ENCODE results near the gene HCN2.
"Not testable (repeated sequence)": the region's sequence is repeated elsewhere in the genome, so short reads cannot be mapped to it uniquely, and the experiment has no call there.

The HCN2 gene

DNA sequence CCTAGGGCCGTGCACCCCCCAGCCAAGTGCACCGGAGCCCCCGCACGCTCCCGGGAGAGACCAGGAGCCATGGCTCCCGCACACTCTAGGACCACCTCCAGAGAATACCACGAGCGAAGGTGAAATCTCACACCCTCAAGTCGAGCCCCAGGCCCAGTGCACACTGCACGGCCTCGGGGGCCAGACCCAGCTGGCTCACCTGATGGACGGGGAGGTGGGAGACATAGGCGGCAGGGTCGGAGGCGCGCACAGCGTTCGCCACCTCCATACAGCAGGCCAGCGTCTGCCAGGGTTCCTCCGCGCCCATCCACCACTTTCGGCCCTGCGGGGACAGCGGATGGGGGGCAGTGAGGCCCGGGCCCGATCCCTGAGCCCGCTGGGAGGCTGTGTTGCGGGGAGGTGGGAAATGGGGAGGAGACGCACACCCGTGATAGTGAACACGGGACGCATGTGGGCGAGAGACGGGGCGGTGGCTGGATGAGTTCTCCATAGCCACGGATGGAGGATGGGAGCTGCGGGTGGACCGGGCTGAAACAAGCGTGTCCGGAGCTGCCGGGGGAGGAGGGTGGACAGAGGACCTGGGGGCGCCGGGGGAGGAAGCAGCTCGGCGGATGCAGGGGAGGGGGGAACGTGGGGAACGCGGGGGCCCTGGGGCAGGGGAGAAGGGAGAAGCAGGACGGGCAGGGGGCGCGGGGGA is 30.6 kb downstream of the HCN2 start:
- no peak for DNase-seq (ENCODE audit: low read depth)

DNA sequence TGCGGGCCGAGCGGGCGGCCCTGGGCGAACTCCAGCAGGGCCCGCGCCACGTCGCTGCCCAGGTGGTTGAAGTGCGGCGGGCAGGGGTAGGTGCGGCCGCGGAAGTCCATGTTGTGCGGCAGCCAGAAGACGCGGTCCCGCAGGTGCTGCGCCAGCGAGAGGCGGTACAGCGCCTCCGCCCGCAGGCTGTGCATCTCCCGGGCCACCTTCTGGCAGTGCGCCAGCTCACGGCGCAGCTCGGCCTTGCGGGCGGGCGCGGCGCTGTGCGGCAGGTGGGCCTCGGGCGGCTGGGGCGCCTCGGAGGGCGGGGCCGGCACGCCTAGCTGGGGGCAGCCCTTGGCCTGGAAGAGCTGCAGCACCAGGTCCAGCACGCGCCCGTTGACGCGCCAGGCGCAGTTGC is 31.5 kb downstream of the HCN2 start:
- DNase-seq (ENCODE audit: low read depth): not testable (repeated sequence)

DNA sequence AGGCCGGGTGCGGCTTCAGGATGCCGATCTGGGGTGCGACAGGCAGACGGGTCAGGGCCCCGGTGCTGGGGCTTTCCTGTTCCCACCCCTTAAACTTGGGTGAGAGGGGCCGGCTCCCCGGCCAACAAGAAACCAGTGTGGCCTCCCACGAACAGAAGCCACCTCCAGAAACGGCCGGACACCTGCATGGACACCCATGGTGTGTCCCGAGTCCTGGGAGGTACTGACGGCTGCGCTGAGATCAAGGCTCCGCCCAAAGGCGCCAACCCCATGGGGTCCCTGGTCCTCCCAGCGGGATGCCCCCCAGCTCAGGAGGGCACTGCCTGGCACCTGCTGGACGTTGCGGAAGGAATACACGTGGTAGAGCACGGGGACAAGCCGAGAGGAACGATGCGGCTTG is 32.1 kb downstream of the HCN2 start:
- DNase-seq (ENCODE audit: low read depth): no peak

DNA sequence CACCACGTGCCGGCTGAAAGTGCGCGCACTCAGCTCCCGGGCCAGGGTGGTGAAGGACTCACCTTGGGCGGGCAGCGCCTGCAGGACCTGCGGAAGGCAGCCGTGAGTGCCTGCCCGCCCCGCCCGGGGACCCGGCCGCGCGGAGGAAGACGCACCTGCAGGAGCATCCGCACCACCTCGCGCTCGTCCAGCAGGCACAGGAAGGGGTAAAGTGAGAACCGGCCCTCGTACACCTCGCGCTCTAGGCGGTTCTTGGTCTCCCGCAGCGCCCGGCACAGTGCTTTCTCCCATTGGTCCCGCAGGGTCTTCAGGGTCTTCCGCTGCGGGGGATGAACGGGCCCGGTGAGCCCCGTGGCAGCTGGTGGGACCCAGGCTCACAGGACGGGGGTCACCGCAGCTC is 33.0 kb downstream of the HCN2 start:
- no peak for DNase-seq (ENCODE audit: low read depth)

DNA sequence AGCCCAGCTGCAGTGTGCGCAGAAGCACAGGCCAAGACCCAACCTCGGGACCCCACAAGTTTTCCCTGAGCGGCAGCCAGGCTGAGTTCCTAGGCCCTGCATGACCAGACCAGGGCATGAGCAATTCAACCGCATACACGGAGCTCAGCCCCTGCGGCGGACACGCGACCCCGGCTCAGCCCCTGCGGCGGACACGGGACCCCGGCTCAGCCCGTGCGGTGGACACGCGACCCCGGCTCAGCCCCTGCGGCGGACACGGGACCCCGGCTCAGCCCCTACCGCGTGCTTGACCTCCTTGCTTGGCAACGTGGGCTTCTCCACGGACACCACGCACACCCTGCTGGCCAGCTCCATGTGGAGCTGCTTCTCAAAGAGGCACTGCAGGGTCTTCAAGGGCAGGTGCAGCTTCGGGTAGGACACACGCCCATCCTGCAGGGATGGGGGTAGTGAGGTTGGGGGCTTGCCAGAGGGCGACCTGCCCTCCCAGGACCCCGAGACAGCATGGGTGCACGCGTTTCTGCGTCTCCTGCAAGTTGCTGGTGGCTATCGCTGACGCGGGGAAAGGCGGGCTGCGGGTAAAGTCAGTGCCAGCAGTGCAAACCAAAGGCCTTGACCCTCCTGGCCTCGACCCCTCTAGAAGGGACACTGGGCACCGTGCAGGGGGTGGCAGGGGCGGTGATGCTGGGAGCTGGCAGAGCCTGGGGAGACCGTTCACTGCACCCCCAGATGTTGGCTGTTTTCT is 33.7 kb downstream of the HCN2 start:
- no peak for DNase-seq (ENCODE audit: low read depth)

DNA sequence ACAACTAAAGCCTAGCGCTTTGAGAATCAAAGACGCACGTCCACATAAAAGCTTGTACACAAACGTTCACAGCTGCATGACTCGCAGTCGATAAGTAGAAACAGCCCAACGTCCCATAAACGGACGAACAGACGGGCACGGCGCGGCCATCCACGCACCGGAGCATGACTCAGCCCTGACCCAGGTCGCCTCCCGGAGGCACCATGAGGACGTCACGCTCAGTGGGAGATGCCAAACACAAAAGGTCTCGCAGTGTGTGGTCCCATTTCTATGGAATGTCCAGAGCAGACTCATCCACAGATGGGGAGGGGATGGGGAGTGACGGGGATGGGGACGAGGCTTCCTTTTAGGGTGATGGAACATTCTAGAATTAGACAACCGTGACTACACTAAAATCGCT is 34.3 kb downstream of the HCN2 start:
- DNase-seq (ENCODE audit: low read depth): peak; percentile 67

DNA sequence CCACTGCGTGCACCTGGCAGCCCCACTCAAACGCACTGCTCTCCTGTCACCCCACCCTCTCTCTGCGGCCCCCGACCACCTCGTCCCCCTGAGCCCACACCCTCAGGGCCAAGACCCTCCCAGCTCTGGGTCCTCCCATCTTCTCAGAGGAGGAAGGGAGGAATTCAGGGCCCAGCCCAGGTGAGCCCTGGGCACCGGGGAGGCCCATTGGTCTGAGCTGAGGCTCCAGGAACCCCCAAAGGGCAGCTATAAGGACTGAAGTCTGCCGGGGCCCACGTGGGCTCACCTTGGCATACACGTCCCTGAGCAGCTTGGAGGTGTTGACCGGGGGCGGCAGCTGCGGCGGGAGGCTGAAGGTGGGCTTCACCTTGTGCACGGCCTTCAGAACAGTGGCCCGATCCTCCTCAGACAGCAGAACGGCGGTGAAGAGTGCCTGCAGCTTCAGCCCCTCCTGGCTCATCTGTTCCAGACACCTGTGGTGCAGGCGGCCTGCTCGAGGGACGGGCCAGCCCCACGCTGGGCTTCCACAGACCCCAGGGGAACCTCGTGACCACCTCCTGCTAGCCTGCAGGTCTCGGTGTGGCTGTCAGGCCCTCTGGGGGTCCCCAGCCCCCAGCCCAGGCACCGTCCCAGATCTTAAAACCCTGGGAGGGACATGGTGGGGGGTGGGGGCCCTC is 34.9 kb downstream of the HCN2 start:
- no peak for DNase-seq (ENCODE audit: low read depth)

DNA sequence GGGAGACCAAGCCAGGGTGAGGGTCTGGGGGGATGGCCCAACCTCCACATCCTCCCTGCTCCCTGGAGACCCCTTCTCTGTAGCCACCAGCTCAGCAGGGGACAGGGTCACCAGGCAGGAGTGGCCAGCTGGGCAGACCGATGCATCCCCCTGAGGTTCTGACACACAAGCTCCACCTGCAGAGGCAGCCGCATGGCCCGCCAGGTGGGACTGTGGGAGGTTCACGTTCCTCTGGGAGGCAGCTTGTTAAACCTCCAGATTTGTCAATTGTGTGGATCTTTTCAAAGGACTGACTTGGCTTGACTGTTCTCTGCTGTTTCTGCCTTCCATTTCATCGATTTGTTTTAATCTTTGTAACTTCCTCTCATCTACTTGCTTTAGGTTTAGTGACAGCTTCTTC is 35.6 kb downstream of the HCN2 start:
- DNase-seq (ENCODE audit: low read depth): no peak

DNA sequence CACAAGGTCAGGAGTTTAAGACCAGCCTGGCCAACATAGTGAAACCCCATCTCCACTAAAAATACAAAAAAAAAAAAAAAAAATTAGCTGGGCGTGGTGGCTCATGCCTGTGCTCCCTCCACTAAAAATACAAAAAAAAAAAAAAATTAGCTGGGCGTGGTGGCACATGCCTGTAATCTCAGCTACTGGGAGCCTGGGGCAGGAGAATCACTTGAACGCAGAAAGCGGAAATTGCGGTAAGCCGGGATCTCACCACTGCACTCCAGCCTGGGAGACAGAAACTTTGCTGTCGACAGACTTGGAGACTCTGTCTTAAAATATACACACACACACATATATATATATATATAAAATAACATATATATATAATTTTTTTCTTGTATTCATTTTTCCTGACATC is 36.9 kb downstream of the HCN2 start:
- DNase-seq (ENCODE audit: low read depth): not testable (repeated sequence)

DNA sequence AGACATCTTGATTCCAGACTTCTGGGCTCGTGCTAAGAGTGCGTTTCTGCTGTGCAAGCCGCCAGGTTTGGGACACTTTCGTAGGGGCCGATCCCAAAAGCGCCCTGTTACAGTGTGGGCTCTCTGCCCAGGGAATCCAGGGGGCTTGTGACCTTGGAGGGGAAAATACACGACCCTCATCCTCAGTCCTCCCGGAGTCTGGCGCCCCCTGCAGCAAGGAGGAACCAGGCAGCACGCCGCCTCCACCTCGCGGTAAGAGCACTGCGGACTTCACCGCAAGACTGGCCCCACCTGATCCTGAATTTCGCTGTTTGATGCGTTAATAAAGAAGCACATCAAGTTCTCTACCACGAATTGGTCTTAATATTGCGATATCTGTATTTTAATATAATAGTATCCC is 38.5 kb downstream of the HCN2 start:
- no peak for DNase-seq (ENCODE audit: low read depth)

DNA sequence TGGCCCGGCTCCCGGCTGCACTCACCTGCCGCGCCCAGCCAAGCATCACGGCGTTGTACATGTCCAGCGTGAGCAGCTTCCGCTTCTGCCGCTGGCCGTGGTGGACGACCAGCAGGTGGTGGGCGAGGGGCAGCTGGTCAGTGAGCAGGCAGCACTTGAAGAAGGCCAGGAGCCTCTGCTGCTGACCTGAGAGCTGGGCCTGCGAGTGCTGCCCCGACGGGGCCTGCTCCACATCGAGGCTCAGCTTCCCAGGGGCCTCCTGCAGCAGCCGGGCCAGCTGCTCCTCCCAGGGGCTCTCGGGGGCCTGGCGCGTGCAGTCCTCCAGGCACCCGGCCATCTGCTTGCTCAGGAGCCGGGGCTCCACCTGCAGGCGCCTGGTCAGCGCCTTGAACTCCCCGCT is 39.8 kb downstream of the HCN2 start:
- not testable (repeated sequence) for DNase-seq (ENCODE audit: low read depth)

DNA sequence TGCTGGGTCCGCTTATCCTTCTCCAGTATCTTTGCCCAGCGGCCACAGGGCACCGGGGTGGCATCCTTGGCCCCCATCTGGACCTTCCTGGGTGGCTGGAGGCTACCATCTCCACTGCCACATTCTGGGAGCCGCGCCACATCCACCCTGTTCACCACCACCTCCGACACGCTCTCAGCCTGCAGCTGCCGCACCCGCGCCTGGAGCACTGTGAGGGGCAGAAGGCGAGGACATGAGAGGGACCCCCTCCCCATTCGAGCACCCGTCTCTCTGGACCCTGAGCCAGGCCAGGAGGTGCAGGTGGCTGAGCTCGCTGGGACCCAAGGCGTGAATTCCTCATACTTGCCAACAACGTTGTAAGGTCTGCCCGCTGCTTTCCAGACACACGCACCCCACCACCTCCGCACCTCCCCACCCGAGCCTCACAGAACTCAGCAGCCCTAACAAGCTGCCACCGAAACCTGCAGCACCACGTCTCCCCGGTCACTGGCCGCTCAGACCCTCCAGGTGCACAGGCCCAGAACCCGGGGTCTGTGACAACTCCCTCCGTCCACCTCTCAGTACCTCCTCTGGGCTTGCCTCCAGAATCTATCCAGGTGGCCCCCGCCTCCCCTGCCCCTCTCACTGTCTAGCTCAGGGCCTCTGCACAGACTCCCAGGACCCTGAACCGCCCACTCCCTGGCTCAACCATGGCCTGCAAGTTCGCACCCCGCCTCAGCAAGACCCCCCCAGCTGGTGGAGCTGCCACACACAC is 40.5 kb downstream of the HCN2 start:
- no peak for DNase-seq (ENCODE audit: low read depth)

DNA sequence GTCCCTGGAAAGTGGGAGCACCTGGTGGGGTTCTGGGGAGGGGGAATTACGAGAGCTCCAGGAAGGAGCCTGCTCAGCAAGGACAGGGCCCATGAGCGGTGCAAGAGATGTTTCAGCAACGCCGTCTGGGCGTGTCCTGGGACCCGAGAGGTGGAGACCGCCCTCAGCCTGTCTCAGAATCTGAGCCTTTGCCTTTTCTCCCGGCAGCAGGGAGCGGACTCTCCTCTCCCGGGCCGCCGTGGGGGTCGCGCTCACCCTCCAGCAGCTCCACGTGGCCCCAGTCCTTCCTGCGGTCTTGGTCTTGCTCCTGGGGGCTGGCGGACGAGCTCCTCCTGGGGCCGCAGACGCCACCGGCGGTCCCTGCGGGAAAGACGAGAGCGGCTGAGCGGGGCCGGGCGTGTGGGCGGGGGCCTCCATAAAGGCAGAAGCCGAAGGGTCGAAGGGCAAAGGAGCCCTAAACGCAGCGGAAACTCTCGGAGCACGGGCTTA is 42.9 kb downstream of the HCN2 start:
- peak; percentile 69 for DNase-seq (ENCODE audit: low read depth)

DNA sequence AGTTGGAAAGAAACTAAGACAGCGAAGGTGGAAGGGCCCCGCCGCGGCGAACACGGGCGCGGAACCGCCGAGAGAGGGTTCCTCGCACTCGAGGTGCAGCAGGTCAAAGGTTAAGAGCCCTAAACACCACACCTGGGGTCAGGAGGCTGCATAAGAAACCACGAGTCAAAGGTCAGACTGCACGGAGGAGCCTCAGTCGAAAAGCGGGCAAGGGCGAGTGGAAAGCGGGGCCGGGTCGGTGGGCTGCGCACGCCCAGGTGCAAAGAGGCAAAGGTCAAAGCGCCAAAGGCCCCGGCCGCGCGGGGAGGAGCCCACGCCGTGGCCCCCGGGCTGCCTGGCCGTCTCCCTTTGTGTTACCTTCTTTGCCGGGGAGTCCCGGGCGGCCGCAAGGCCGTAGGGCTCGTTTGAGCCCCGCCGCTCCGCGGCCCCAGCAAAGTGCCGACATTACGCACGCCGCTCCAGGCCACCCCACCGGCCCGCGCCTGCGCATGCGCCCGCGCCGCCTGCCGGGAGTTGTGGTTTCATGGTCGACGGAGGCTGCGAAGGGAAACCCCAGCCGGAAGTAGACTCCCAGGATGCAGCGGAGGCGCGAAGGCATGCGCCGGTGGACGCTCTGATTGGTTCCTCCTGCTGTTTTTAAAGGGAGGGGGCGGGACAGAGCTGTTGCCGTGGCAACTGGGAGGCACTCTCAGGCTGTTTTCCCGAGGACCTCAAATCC is 43.5 kb downstream of the HCN2 start, which contains the start of gene POLRMT:
Gene POLRMT (minus strand): TSS at position 470 of the 718 bp plus-strand sequence. CDS start 25 bp downstream, at position 445.
- peak; percentile 98 for DNase-seq (ENCODE audit: low read depth)

DNA sequence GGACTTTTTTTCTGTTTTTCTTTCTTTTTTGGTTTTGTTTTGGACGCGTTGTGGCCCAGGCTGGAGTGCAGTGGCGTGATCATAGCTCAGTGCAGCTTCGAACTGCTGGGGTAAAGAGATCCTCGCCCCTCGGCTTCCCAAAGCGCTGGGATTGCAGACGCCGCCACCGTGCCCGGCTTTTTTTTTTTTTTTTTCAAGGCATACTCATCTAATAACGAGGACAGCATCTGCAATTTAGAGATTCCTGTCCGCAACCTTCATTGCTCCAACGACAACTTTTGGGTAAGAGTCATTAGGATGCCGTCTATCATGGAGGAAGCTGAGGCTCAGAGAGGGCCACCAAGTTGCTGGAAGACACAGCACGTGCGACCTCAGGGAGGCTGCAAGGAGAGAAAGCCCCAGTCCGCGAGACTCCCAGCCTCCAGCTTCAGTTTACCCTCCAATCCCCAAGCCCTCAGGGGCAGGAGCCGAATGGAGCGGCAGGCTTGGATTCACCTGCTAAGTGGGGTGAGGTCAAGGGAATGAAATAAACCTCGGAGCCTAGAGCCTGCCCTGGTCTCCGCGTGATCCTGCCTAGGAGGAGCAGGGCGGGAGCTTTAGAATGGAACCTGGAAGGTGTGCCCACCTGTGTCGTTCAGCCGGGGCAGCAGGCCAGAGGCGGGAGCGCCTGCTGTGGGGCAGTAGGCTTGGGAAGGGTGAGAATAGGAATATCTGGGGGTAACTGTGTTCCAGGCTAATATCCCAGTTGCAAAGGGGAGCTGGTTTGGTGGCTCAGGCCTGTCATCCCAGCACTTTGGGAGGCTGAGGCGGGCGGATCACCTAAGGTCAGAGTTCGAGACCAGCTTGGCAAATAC is 44.3 kb downstream of the HCN2 start:
- DNase-seq (ENCODE audit: low read depth): no peak

DNA sequence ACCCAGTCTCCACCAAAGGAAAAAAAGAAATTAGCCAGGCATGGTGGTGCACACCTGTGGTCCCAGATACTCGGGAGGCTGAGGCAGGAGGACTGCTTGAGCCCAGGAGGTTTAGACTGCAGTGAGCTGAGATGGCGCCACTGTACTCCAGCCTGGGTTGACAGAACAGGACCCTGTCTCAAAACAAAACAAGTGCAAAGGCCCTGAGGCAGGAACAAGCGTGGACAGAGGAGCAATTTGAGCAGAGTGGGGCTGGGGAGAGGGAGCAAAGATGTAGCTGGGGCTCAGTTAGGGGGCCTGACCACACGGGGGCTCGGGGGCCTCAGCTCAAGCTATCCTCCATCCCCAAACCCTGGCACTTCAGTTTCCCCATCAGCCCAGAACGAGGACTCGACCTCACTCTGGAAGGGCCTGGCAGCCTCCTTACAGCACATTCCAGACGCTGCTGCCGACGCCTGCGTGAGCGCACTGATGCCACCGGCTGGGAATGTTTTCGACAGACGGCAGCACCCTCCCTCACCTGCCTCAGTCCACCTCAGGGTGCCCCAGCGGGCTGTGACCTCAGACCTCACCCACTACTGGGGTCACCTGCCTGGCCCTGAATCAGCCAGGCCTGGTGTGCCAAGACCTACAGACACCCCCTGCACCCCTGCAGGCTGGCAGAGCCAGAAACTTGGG is 45.4 kb downstream of the HCN2 start:
- DNase-seq (ENCODE audit: low read depth): no peak

DNA sequence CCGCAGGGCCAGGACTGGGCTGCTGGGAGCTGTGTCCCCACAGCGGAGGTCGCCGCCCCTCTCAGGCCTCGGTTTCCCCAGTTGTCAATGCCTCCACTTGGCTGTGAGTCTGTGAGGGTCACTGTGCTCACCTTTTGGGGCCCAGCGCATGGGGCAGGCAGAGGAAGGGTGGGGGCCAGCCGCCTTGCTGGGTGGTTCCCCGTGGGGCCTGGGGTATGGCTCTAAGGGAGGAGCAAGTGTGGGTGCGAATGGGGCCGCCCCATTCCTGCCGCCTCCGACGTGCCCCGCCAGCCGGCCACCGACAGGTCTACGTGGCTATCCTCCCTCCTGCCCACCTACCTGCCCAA is 49.2 kb downstream of the HCN2 start:
- DNase-seq (ENCODE audit: low read depth): no peak

DNA sequence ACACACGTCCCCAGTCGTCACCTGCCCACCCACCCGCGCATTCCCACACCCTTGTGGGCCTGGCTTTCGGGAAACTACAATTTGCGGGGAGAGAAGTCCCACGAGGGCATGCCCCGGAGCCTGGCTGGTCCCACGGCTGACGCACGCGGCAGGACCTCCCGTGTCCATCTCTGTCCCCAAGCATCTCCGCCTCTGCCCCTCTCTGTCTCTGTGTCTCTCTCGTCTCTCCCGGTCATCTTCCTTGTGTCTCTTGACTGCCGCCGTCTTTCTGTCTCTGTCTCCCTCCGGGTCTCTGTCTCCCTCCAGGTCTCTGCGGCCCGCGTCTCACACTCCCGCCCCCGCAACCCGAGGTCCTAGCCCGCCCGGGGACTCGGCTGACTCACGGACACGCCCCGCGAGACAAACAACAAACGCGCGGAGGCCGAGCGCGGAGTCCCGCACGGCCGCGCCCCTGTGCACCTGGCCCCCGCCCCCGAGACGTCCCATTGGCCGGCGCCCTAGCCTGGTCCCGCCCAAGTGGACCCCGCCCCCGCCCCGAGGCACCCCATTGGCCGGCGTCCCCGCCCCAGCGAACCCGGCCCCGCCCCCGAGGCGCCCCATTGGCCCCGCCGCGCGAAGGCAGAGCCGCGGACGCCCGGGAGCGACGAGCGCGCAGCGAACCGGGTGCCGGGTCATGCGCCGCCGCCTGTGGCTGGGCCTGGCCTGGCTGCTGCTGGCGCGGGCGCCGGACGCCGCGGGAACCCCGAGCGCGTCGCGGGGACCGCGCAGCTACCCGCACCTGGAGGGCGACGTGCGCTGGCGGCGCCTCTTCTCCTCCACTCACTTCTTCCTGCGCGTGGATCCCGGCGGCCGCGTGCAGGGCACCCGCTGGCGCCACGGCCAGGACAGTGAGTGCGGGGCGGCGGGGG is 49.8 kb downstream of the HCN2 start, which contains the start of gene FGF22:
Gene FGF22 (plus strand): TSS at position 627 of the 908 bp plus-strand sequence. CDS start 47 bp downstream, at position 674.
- DNase-seq (ENCODE audit: low read depth): peak; percentile 79

DNA sequence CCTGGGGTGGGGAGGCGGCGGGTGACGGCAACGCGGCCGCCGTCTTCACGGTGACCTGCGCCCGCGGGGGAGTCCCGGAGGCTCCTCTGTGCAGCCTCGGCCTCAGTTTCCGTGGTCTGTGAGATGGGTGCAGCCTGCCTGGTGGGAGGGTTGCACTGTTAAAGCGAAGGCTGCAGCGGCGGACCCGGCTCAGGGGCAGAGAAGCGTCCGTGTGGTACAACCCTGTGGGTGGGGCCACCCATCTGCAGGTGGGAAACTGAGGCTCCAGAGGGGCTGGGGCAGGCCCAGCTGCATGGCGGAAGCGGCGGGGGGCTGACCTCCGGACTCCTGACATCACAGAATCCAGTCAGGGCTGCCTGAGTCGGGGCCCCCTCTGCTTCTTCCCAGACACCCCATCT is 50.5 kb downstream of the HCN2 start:
- DNase-seq (ENCODE audit: low read depth): no peak
